Measurements from ENCODE around the gene SFXN3. TPM values are rescaled to one million over a fixed set of nuclear protein-coding genes. Genes with fewer than 3 reads are reported as not detected.

SFXN3 gene
- total and polyA plus RNA-seq, 2 of the 8 experiments (the other 6 are each of a cell fraction or from before 2014, with no cell fraction given): 2.6 to 2.8 TPM

GRCh38 chr10:101029520-101030295 is 1.3 kb upstream of the SFXN3 start:
- Histone ChIP-seq H2BK5ac (ENCODE audit: low read depth, low read length) (no peak overlapping the region), H2BK20ac (ENCODE audit: low read length) (no peak overlapping the region), H3K27ac (ENCODE audit: low read depth, low read length) (no peak overlapping the region), H3K79me1 (ENCODE audit: low read depth, low read length) (no peaks in the 10 kb centered on the region; the same call in 1 of the 2 replicates), H3K23me2 (ENCODE audit: low read depth, low read length) (peaks cover 17% of the 10 kb centered on the region), H3K18ac (ENCODE audit: extremely low read depth, low read length) (no peak overlapping the region), H2AFZ (ENCODE audit: low read length) (no peak overlapping the region), H3K4me3 (ENCODE audit: extremely low read depth in 1 of 4, insufficient read depth in 2 of 4, low read depth in 3 of 4, low read length in 4 of 4) (peak overlapping the region in 1 of 4 experiments; percentile 66; a peak in 2 of 8 replicates), H4K20me1 (replicated peaks in 1 of 2; ENCODE audit: control insufficient read depth in 1 of 2, insufficient read depth in 2 of 2, low read length in 2 of 2) (peaks cover 0 to 3% of the 10 kb centered on the region in 2 experiments), H3K4me2 (ENCODE audit: insufficient read depth in 1 of 2, low read depth in 2 of 2, low read length in 2 of 2) (peak overlapping the region; percentile 30 to 91; a peak in 3 of 4 replicates), H2BK120ac (replicated peaks; ENCODE audit: low read depth, low read length) (no peak overlapping the region), H4K8ac (ENCODE audit: extremely low read depth, insufficient read depth, low read length) (no peak overlapping the region), H3K9ac (replicated peaks in 1 of 4; ENCODE audit: extremely low read depth in 1 of 4, low read depth in 3 of 4, low read length in 3 of 4) (no peak overlapping the region), H2BK15ac (ENCODE audit: low read length) (no peak overlapping the region; the same call in 1 of the 2 replicates), H2AK5ac (ENCODE audit: low read depth, low read length) (no peak overlapping the region), H3K23ac (ENCODE audit: insufficient read length) (no peak overlapping the region), H2BK12ac (ENCODE audit: low read depth, low read length) (no peak overlapping the region), H3K79me2 (ENCODE audit: control insufficient read depth in 1 of 2, insufficient read depth in 2 of 2, low read length in 2 of 2) (no peaks in the 10 kb centered on the region), H3K36me3 (ENCODE audit: control insufficient read depth in 2 of 4, insufficient read depth in 4 of 4, low read length in 3 of 4) (no peaks in the 10 kb centered on the region), H3K4ac (replicated peaks; ENCODE audit: insufficient read length, low read depth, low read length) (peak overlapping the region; percentile 66), H3K14ac (ENCODE audit: insufficient read length) (no peak overlapping the region), H3K27me3 (replicated peaks in 1 of 4; ENCODE audit: control insufficient read depth in 3 of 4, extremely low read depth in 1 of 4, insufficient read depth in 3 of 4, low read length in 3 of 4) (peaks cover 1 to 38% (median 29%) of the 10 kb centered on the region in 4 experiments), H3K9me3 (ENCODE audit: insufficient read depth in 2 of 2, low read depth in 1 of 2, low read length in 1 of 2) (no peaks in the 10 kb centered on the region), H4K91ac (replicated peaks; ENCODE audit: insufficient read length, low read length) (peak overlapping the region; percentile 10), H3K56ac (replicated peaks; ENCODE audit: insufficient read length, low read depth, low read length) (no peak overlapping the region), H3K4me1 (replicated peaks in 1 of 4; ENCODE audit: control insufficient read depth in 3 of 4, insufficient read depth in 4 of 4, low read length in 3 of 4) (peaks cover 0 to 26% (median 21%) of the 10 kb centered on the region in 4 experiments; a peak in 6 of 7 replicates), H4K5ac (ENCODE audit: insufficient read length, low read depth, low read length) (no peak overlapping the region)
- WGBS, 2 experiments (ENCODE audit: extremely low coverage in 1 of 2, insufficient coverage in 1 of 2, insufficient read length in 1 of 2, insufficient replicate concordance in 2 of 2, low coverage in 1 of 2, low lambda C conversion rate in 2 of 2, missing lambda C conversion rate in 1 of 2): 83% methylated on average over 22 of the region's 27 CpGs; no CpG with 5 or more reads in 1 of the 2 experiments
- ChIA-PET CTCF (ENCODE audit: partially characterized antibody) (interaction anchor here (0.6 to 51.8 kb wide), 24 partner anchors 10 to 552 kb away, joined by 3 to 2176 read pairs (median 4); partner anchors contain the start of genes KAZALD1 and LZTS2), POLR2A (ENCODE audit: partially characterized antibody) (interaction anchor here (1.3 to 3.5 kb wide), 6 partner anchors 10 to 42 kb away, joined by 3 to 24 read pairs (median 5); partner anchors contain the start of genes LZTS2, MRPL43 and TWNK)
- DNase-seq (ENCODE audit: low read depth in 1 of 2, low spot score in 2 of 2): no peak
- no peak for FAIRE-seq
- peak; percentile 77 for TF ChIP-seq TEAD4 (IDR thresholded peaks at IDR 0.05; ENCODE audit: low read depth, low read length)
- no peak for TF ChIP-seq PHF8 (conservative IDR thresholded peaks at IDR 0.05; ENCODE audit: low read depth, low read length)
- TF ChIP-seq SIRT6 (IDR thresholded peaks at IDR 0.05; ENCODE audit: low read length): no peak
- TF ChIP-seq GABPA (IDR thresholded peaks at IDR 0.05; ENCODE audit: borderline replicate concordance, insufficient read depth, low read length): no peak
- no peak for TF ChIP-seq BRCA1 (IDR thresholded peaks at IDR 0.05; ENCODE audit: low read depth, low read length)
- TF ChIP-seq RXRA (IDR thresholded peaks at IDR 0.05; ENCODE audit: insufficient read depth, low read depth, low read length): peak; percentile 93; the same call in 1 of the 2 replicates
- no peak for TF ChIP-seq NRF1 (IDR thresholded peaks at IDR 0.05; ENCODE audit: low read depth, low read length)
- TF ChIP-seq ZNF274 (IDR thresholded peaks at IDR 0.05; ENCODE audit: borderline replicate concordance, extremely low read depth, low read length): no peak
- TF ChIP-seq SP2 (IDR thresholded peaks at IDR 0.05; ENCODE audit: low read length): no peak
- TF ChIP-seq SAP30 (IDR thresholded peaks at IDR 0.05; ENCODE audit: insufficient read depth, insufficient replicate concordance, low read length): no peak
- no peak for TF ChIP-seq EGR1 (IDR thresholded peaks at IDR 0.05; ENCODE audit: borderline replicate concordance, low read depth, low read length)
- no peak for TF ChIP-seq CBX8 (IDR thresholded peaks at IDR 0.05; ENCODE audit: borderline replicate concordance, low read depth, low read length)

Data from H1 (cell line).